Activated gamma-delta T cell (primary cell): ENCODE results near the gene CHST6.
"Not testable (repeated sequence)": the region's sequence is repeated elsewhere in the genome, so short reads cannot be mapped to it uniquely, and the experiment has no call there.

Source experiments
- DNase-seq: peaks from one replicate; lab custom pipeline; 2025; lab: John Stamatoyannopoulos, UW

The CHST6 gene

DNA sequence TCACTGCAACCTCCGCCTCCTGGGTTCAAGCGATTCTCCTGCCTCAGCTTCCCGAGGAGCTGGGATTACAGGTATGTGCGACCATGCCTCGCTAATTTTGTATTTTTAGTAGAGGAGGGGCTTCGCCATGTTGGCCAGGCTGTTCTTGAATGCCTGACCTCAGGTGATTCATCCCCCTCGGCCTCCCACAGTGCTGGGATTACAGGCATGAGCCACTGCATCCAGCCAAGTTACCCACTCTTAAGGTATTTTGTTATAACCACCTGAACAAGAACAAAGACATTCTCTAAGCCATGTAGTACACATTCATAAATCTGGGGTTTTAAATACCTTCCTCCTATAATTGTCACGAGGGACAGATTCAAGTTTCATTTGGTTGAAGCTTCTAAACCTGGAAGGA is 18.4 kb downstream of the CHST6 start:
- DNase-seq, result no peak

DNA sequence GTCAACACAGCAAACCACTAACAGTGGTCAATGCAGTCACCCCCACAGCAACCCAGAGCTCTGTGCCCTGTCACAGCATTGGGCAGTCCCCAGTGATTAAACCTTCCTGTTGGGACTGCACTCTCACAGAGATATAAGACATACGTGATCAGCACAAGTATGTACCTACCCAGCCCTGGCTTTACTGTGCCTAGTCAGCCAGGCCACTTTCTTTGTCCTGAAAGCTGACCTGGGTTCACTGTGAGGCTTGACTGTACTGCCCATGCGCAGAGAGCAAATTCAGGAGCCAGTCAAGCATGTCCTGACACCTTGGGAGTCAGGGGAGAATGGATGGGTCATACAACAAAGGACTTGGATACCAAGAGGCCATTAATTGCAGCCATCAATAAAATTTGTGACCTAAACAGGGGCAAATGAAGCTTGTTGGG is 19.8 kb downstream of the CHST6 start:
- no peak for DNase-seq

DNA sequence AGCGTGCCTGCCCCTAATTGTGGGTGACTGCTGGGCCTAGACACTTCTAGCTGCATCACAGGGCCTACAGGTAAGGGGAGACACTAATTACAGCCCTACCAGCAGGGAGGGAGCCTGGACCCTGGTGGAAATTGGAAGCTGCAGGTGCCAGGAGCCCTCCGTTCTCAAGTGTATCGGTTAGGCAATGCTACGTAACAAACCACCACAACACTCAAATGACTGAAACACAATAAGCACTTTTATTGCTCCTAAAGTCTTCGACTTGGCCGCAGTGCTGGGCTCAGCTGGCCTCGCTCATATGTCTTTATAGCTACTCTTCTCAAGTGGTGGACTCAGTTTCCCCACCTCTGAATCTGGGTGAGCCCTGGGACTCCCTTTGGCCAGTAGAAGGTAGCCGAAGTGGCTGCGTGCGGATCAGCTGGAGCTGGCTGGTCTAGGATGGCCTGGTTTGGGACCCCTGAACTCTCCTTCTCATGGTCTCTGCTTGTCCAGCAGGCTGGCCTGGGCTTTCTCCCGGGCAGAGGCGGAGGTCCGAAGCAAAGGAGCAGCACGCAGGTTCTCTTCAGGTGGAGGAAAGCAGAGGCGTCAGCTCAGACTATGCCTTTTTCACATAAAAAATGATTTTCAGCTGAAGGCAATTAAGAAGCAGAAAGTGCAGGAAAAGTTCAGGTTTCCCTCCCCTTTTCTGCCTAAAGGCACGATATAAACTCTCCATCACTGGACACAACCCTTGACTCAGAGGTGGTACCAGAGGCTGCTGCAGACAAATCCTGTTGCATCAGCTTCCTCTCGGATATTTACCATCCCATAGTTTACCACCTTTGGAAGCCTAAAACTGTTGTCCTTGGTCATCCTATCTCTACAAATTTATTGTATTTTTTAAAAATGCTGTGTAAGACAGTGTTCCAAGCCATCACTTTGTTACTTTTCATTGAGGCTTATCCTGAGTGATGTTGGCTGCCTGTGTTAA is 22.0 kb downstream of the CHST6 start:
- DNase-seq, result no peak

DNA sequence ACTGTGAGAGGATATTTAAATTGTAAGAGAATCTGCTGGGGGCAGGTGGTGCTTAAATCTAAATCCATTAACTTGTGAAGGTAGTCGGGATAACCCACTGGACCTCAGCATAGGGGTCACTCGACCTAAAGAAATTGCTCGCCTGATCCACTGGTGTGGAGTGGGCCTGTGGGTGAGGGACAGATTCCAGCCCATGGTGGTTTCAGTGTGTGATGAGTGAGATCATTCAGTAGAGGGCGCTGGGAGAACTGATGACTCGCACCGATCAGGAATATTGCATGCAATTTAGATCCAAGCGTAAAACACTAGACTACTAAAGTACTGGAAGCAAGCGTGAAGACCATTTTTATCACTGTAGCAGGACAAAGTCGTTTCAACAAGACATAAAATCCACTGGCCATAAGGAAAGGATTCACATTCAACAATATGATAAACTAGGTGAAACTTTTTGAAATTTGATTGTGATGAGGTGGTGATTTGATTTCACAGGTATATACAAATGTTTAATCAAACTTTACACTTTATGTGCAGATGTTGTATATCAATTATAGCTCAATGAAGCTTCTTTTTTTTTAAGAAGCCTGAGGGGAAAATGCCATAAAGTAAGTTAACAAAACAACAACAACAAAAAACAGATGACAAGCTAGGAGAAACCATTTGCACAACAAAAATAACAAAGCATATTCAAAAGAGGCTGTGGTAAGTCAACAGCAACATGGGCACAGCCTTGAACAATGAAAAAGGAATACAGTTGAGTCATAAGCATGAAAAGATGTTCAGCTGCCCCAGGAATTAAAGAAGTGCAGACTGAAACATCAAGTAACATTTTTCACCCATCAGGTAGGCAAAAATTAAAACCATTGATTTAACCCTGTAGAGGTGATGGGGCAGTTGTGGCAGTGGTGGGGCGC is 23.3 kb downstream of the CHST6 start:
- DNase-seq, result no peak

DNA sequence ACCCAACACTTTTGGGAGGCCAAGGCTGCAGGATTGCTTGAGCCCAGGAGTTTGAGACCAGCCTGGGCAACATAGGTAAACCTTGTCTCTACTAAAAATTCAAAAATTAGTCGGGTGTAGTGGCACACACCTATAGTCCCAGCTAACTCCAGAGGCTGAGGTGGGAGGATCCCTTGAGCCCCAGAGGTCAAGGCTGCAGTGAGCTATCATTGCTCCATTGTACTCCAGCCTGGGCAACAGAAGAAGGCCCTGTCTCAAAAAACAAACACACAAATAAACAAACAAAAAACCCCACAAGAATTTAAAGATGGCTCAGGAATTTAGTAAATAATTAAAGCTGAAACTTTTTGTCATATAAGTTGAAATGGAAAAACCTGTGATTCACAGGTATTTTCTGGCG is 28.5 kb downstream of the CHST6 start:
- DNase-seq, result no peak

DNA sequence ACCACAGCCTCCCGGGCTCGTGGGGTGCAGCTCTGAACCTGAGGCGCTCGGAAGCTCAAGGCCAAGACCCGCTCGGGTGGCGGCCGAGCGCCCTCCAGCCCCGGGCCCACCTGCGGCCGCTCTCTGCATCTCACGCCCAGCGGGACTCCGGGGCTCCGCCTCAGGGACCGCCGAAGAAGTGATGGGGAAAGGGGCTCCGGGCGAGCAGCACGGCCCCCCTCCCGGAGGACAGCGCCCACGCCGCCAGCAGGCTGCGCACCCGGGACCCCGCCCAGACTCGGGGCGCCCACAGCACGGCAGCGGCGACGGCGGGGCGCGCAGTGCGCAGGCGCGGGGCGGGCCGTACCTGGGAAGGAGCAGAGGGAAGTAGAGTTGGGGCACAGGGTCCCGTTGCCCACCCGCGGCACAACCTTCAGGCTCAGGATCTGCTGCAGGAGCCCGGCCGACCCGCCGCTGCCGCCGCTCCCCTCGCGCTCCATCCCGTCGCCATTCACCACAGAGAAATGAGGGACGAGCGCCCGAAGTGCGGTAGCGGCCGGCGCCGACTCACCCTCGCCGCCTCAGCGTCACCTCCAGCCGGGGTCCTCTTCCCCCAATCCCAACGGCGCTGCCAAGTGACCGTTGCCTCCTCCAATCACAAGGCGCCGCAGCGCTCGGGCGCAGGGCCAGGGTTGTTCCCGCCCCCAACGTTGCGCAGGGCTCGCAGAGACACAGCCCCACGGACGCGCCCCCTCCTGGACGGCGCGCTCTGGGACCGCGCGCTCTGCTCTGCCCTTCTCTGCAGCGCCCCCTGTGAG is 30.9 kb downstream of the CHST6 start, which contains the start of gene TMEM170A:
Gene TMEM170A, minus strand, starts transcription at position 568 of the 797 bp plus-strand sequence. Its CDS starts 89 bp downstream, at position 479.
- DNase-seq, result peak; percentile 97

DNA sequence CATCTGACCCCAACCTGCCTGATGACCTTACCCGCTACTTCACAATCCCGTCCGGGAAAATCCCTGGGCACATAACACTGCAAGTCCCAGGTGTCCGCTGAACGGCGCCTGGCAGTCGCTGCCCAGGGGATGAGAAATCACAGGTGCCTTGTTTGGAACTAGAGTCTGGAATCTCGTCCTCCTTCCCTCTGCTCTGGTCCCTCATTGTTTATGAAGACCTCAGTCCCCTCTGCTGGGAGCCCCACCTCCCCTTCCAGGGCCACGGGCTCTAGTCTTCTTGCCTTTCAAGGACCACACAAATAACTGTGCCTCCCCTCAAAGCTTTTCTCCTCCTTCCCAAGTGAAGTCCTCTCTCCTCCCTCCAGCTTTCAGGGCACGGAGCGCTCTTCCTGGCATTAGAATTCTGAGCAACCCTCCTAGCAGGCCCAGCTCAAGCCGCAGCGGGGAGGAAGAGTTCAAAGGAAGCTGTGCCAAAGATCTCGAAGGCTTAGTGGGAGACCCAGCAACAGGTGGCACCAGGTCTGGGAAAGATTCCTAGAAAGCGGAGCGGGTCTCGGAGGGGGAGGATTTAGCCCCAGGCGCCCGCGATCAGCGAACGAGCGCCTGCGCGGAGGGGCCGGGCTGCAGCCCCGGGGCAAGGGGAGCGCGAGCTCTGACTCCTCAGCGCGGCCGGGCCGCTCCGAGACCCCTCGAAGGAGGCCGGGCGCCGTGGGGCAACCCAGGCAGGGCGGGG is 31.7 kb downstream of the CHST6 start:
- DNase-seq, result not testable (repeated sequence)

DNA sequence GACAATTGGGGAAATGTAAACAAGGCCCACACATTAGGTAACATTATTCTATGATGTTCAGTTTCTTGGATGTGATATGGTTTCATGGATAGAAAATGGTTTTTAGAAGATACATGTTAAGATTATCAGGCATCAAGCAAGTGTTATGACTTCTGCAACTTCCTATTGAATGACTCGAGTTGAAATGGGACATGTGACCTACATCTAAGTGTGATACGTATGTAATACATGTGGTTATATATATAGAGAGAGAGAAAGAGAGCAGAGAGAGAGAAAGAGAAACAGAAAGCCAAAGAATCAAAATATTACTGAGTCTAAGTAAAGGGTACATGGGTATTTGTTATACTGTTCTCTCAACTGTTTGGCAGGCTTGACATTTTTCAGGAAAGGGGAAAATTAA is 32.4 kb downstream of the CHST6 start:
- no peak for DNase-seq

DNA sequence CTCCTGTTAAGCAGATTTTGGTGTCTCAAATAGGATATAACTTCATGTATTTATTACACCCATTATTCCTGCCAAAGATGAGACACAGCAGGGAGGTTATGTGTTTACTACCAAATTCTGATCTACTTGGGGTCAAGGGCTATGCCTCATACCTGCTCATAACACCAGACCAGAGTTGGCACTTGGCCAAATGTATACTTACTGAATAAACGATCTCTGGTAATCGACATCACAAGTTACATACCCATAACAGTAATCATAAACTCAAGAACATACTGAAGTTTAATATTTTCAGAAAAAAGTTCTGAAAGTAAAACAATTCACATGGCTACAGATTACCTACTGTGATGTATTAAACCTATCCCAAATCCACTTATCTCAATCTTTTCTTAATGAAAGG is 33.7 kb downstream of the CHST6 start:
- DNase-seq, result no peak

DNA sequence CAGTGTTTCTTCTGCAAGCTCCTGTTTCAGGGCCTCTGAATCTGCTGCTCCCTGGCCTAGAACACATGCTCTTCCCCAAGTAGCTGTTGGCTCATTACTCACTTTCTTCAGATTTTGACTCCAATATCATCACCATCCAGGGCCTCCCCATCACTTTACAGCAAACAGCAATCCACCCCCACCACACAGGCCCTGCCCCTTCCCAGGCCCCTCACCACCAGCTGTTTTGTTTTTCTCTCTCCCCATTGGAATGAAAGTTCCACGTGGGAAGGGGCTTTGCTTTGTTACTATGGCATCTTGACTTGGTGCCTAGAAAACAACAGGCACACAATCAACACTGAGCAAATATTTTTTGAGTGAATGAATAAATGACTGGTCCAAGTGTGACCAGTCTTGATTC is 34.8 kb downstream of the CHST6 start:
- DNase-seq, result no peak

DNA sequence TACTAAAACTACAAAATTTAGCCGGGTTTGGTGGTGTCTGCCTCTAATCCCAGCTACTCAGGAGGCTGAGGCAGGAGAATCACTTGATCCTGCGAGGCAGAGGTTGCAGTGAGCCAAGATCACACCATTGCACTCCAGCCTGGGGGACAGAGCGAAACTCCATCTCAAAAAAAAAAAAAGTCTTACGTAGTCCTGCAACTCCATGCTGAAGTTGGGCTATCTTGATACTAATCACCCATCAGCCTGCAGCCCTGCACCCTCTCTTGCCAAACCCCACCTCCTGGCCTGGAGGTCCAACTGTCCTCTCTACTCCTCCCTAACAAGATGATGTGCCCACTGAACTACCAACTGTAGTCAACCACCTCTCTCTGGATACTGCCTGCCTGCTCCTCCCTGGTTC is 35.5 kb downstream of the CHST6 start:
- DNase-seq, result no peak

DNA sequence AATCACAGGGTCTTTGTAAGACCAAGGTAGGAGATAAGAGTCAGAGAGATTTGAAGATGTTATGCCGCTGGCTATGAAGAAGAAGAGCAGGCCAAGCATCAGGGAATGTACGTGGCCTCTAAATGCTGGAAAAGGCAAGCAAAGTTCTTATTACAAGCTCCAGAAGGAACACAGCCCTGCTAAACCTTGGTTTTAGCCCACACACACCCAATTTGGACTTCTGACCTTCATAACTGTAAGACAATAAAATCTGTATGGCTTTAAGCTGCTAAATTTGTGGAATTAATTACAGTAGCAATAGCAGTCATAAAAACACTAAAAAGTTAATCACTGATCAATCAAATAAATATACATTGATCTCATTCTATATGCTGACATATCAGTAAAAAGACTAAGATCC is 36.8 kb downstream of the CHST6 start:
- no peak for DNase-seq

DNA sequence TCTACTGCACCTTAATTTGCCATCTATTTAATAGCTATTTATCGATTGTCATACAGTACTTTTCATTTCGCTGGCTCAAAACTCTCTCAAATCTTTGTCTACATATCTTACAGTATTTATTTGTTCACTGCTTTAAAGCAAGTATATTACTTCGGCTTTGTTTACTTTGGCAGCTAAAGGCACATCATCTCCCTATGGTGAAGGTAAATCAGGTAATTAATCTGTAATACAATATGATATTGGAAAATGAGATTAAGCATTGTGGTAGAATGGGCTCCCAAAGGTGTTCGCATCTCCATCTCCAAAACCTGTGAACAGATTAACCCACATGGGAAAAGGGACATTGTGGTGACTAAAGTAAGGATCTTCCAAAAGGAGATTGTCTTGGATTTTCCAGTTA is 37.2 kb downstream of the CHST6 start:
- no peak for DNase-seq

DNA sequence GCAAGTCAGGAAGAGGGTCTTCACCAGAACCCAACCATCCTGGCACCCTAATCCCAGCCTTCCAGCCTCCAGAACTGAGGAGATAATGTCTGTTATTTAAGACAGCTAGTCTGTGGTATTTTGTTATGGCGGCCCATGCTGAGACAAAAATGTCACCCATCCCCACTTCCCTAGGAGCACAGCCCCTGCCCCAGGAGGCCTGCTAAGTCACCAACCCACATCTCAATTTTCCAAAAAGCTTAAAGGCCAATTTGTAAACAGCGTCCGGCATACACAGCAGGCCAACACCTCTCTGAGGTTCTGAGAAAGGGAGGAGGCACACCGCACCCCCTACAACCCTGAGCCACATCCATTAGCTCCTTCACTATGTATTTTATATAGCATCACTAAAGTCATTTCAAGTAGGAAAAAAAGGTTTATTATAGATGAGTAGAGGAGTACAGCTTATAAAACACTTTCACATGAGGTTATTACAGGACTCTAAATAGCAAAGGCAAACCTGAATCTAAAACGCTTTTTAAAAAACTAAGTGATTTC is 37.7 kb downstream of the CHST6 start:
- no peak for DNase-seq

DNA sequence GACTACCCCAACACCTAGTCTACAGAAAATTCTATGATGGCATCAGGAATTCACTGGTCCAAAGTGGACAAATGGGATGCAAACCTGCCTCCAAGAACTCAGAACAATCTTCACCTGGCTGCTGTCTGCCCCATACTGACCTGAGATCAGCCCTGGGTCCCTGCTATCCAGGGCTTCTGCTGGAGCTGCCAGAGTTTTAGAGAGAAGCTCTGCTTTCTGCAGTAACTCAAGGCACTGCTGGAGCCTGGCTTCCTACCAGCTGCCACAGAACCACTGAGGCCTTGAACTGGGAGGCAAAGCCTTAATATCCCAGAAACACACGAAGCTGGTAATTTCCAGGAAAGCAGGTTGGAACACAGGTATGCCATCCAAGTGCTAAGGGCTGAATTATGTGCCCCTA is 38.3 kb downstream of the CHST6 start:
- DNase-seq, result no peak

DNA sequence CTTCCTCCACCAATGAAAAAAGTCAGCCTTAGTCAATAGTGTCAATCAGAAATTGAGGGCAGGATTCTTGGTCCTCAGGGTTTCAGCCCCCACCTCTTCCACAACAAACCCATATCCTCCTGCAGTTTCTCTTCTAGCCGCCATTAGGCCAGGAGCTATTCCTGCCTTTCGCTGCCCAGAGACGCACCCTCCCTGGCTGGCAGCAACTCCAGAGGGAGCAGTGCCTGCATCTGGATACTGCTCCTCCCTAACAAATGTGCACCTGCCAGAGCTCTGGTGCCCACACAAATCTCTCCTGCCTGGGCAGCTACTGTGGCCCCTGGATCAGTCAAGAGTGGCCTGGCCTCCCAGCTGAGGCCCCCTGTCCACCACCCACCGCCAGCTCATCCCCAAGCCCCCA is 38.8 kb downstream of the CHST6 start:
- not testable (repeated sequence) for DNase-seq

DNA sequence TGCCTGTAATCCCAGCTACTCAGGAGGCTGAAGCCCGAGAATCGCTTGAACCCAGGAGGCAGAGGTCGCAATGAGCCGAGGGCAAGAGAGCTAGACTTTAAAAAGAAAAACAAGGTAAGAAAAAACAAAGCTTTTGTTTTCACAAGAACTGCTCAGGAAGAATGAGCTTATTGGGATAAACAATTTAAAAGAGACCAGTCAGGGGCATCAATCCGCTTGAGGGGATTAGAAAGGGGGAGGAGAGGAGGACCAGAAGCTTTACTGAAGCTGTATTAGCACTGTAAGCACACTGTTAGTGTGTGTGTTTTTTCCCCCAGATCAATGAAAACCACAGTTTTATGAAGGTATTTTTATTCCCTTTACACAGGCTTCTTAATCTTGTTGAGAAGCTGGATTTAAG is 39.6 kb downstream of the CHST6 start:
- DNase-seq, result no peak

DNA sequence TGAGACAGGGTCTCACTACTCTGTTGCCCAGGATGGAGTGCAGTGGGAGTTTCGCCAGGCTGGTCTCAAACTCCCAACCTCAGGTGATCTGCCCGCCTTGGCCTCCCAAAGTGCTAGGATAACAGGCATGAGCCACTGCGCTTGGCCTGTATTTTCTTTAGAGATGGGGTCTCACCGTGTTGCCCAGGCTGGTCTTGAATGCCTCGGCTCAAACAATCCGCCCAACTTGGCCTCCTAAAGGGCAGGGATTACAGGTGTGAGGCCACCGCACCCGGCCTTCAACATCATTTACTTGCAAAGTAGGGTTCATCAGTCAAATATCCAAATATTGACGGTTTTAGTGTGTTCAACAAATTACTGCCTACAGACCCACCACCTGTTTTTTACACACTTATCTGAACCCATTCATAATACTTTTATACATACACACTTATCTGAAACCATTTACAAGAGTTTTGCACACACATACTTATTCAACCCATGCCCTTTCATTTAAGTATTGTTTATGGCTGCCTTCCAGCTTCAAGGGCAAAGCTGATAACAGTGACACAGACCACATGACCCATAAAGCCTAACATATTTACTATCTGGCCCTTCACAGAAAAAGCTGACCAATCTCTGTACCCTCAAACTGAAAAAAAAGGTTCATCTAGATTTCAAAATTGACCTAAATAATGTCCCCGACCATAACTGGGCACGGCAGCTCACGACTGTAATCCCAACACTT is 42.6 kb downstream of the CHST6 start:
- no peak for DNase-seq

DNA sequence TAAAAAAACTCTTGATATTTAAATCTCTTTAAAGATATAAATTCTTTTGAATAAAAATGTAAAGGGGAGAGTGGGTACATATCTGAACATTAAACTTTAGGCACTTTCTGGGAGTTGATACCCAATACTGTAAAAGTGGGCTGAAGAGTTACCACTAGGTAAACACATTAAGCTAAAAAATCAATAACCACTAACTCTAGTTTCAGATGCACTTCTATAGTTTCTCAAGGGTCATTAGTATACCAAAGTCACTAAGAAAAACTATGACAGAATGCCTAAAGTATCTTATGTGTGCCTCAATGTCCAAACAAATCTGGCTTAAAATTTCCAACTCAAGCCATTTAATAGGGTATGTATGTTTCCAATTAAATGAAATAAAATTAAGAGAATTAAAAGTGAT is 48.8 kb downstream of the CHST6 start:
- no peak for DNase-seq

DNA sequence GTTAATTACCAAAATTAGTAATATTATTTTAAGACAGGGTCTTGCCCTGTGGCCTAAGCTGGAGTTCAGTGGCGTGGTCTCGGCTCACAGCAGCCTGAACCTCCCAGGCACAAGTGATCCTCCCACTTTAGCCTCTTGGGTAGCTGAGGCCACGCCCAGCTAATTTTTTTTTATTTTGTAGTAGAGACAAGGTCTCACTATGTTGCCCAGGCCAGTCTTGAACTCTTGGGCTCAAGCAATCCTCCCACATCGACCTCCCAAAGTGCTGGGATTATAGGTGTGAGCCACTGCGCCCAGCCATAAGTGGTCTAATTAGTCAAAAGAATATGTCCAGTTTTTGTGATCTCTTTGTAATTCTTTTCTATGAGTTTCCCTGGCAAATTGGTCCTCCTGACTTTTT is 49.9 kb downstream of the CHST6 start:
- DNase-seq, result no peak
